Tibial nerve (tissue), 4 donors: Measurements from ENCODE around the gene SGSM1. TPM values are rescaled to one million over a fixed set of nuclear protein-coding genes. Genes with fewer than 3 reads are reported as not detected.
A peak's percentile ranks its signal among the peaks of the same experiment; 100 is the strongest.
"Not testable (repeated sequence)": the region's sequence is repeated elsewhere in the genome, so short reads cannot be mapped to it uniquely, and the experiment has no call there.

ENCODE experiments used
- DNase-seq, 2 donors: peaks; one replicate each; pipeline ENCODE4 v3.0.0-alpha.2; 2019; ENCODE audit warnings: low spot score in 2 of 2
- H3K27ac ChIP-seq, 4 donors: fragments of 200-600 bp; sonication (generic) in 3 of 4; one replicate each; pipeline ENCODE4 v1.5.1; 2017 to 2019; ENCODE audit warnings: mild to moderate bottlenecking in 1 of 4
- H3K27me3 ChIP-seq, 2 donors: fragments of 200-600 bp; sonication (generic) in 1 of 2; one replicate each; pipeline versions ENCODE4 v1.5.1 to v1.6.0; 2017 to 2019
- H3K36me3 ChIP-seq, 3 donors: fragments of 200-600 bp; sonication (generic); one replicate each; pipeline ENCODE4 v1.5.1; 2018 to 2019
- H3K4me1 ChIP-seq, 4 donors: fragments of 200-600 bp; sonication (generic) in 3 of 4; one replicate each; pipeline ENCODE4 v1.5.1; 2017 to 2019
- H3K4me3 ChIP-seq, 4 donors: fragments of 200-600 bp; sonication (generic) in 3 of 4; one replicate each; pipeline ENCODE4 v1.5.1; 2017 to 2019; ENCODE audit warnings: mild to moderate bottlenecking in 1 of 4, moderate library complexity in 1 of 4
- H3K9me3 ChIP-seq, 4 donors: fragments of 200-600 bp; sonication (generic) in 3 of 4; one replicate each; pipeline ENCODE4 v1.5.1; 2017 to 2019
- CTCF ChIP-seq, 5 experiments: fragments of 200-600 bp in 3 of 5; fragments of 450-650 bp in 2 of 5; sonication (generic) in 3 of 5; IDR thresholded peaks; one replicate each; pipeline ENCODE4 v1.5.1; 2016 to 2019; ENCODE audit warnings: antibody characterized with exemption in 5 of 5, mild to moderate bottlenecking in 3 of 5, moderate library complexity in 2 of 5
- EP300 ChIP-seq, 2 donors: sonication (generic); formaldehyde crosslinking; IDR thresholded peaks; one replicate each; pipeline ENCODE4 v1.6.1; 2017; ENCODE audit warnings: antibody characterized with exemption in 2 of 2, mild to moderate bottlenecking in 1 of 2
- POLR2A ChIP-seq, 2 donors: fragments of 450-650 bp; IDR thresholded peaks; one replicate each; pipeline ENCODE4 v1.6.1; 2017; ENCODE audit warnings: antibody characterized with exemption in 2 of 2, mild to moderate bottlenecking in 2 of 2, moderate library complexity in 2 of 2
- WGBS, 2 donors: methylation state at CpG; one replicate each; pipeline ENCODE4 v1.1.5; 2018; 5-methylcytosine and 5-hydroxymethylcytosine counted together
- total RNA-seq, 4 donors: library from RNA; depleted of rRNA; stranded (reverse); fragments of >200 nt; gene quantifications; one replicate each; pipeline ENCODE4 v1.1.0, GENCODE V29; 2016

SGSM1 gene
- total RNA-seq, 4 donors from 2014 or later: 0.22 to 1.5 (median 0.70) TPM

GRCh38 chr22:24894998-24895397, 89.0 kb downstream of the SGSM1 start:
- WGBS, 2 donors: 18 to 19% methylated on average over 7 of the region's 7 CpGs
- peaks cover 0 to 16% (median 0%) of the 10 kb centered on the region in 4 donors for H3K4me1 ChIP-seq
- no peak overlapping the region for H3K4me3 ChIP-seq
- peaks cover 0 to 17% (median 0%) of the 10 kb centered on the region in 3 donors for H3K36me3 ChIP-seq
- DNase-seq: peak; percentile 60 to 74
- no peaks in the 10 kb centered on the region for H3K27me3 ChIP-seq
- peak overlapping the region in 2 of 4 donors; percentile 18 to 55 for H3K27ac ChIP-seq
- TF ChIP-seq CTCF (IDR thresholded peaks at IDR 0.05): no peak
- no peak for TF ChIP-seq POLR2A (IDR thresholded peaks at IDR 0.05)
- TF ChIP-seq EP300 (IDR thresholded peaks at IDR 0.05): no peak
- H3K9me3 ChIP-seq: no peaks in the 10 kb centered on the region

- Histone ChIP-seq H3K4me1 (no peaks in the 10 kb centered on the region), H3K36me3 (peaks cover 0 to 38% (median 0%) of the 10 kb centered on the region in 3 donors)
- 81% methylated on average over 2 of the region's 2 CpGs for WGBS, 2 donors
These were observed 95.4 kb downstream of the SGSM1 start for GRCh38 chr22:24901448-24901847.

GRCh38 chr22:24905909-24906308, 99.9 kb downstream of the SGSM1 start:
- Histone ChIP-seq H3K27me3 (no peaks in the 10 kb centered on the region), H3K27ac (no peak overlapping the region), H3K36me3 (peaks cover 0 to 36% (median 0%) of the 10 kb centered on the region in 3 donors), H3K9me3 (peaks cover 0 to 45% (median 6%) of the 10 kb centered on the region in 4 donors), H3K4me3 (no peak overlapping the region), H3K4me1 (no peaks in the 10 kb centered on the region)
- 95 to 97% methylated on average over 1 of the region's 1 CpG for WGBS, 2 donors
- DNase-seq: no peak
- TF ChIP-seq POLR2A (IDR thresholded peaks at IDR 0.05) (no peak), EP300 (IDR thresholded peaks at IDR 0.05) (no peak), CTCF (IDR thresholded peaks at IDR 0.05) (no peak)

More at GRCh38 chr22:24901448-24901847, 95.4 kb downstream of the SGSM1 start:
- TF ChIP-seq CTCF (IDR thresholded peaks at IDR 0.05) (no peak), POLR2A (IDR thresholded peaks at IDR 0.05) (no peak), EP300 (IDR thresholded peaks at IDR 0.05) (no peak)
- H3K27me3 ChIP-seq: no peaks in the 10 kb centered on the region
- DNase-seq: no peak
- peaks cover 0 to 19% (median 4%) of the 10 kb centered on the region in 4 donors for H3K9me3 ChIP-seq
- H3K27ac ChIP-seq: no peak overlapping the region
- H3K4me3 ChIP-seq: no peak overlapping the region

- not testable (repeated sequence) for H3K27ac ChIP-seq, H3K4me1 ChIP-seq, H3K4me3 ChIP-seq, DNase-seq, H3K27me3 ChIP-seq
- Histone ChIP-seq H3K36me3 (peaks cover 0 to 36% (median 0%) of the 10 kb centered on the region in 3 donors), H3K9me3 (peaks cover 0 to 45% (median 6%) of the 10 kb centered on the region in 4 donors)
- WGBS, 2 donors: 86 to 92% methylated on average over 3 of the region's 3 CpGs
These were observed 101.1 kb downstream of the SGSM1 start for GRCh38 chr22:24907101-24907500.

- no peaks in the 10 kb centered on the region for H3K9me3 ChIP-seq
- TF ChIP-seq POLR2A (IDR thresholded peaks at IDR 0.05) (no peak), CTCF (IDR thresholded peaks at IDR 0.05) (no peak), EP300 (IDR thresholded peaks at IDR 0.05) (no peak)
- no peaks in the 10 kb centered on the region for H3K27me3 ChIP-seq
- no peak overlapping the region for H3K27ac ChIP-seq
- WGBS, 2 donors: 88% methylated on average over 4 of the region's 4 CpGs
- no peak overlapping the region for H3K4me3 ChIP-seq
- no peak for DNase-seq
- peaks cover 0 to 6% (median 0%) of the 10 kb centered on the region in 3 donors for H3K36me3 ChIP-seq
- H3K4me1 ChIP-seq: no peaks in the 10 kb centered on the region
These were observed 114.0 kb downstream of the SGSM1 start for GRCh38 chr22:24920029-24920428.
